ENCODE results near the gene WWOX. TPM values are rescaled to one million over a fixed set of nuclear protein-coding genes. Genes with fewer than 3 reads are reported as not detected.

Gene WWOX
- total RNA-seq, 1 donor from 2014 or later: 7.3 TPM

GRCh38 chr16:78288888-78289287 is 189.4 kb downstream of the WWOX start:
- Histone ChIP-seq H3K27ac (ENCODE audit: low read depth, low read length) (no peak overlapping the region), H3K9me3 (ENCODE audit: insufficient read depth, low read depth, low read length) (no peaks in the 10 kb centered on the region), H3K79me2 (ENCODE audit: insufficient read depth, low read length) (no peaks in the 10 kb centered on the region), H3K4me1 (ENCODE audit: insufficient read depth, low read length) (no peaks in the 10 kb centered on the region), H3K4me2 (ENCODE audit: low read length) (no peak overlapping the region), H3K36me3 (ENCODE audit: insufficient read depth, low read length) (no peaks in the 10 kb centered on the region), H3K27me3 (ENCODE audit: insufficient read depth, low read length) (no peaks in the 10 kb centered on the region), H2AFZ (ENCODE audit: low read depth, low read length) (no peak overlapping the region), H3K4me3 (ENCODE audit: insufficient read depth, low read depth, low read length) (no peak overlapping the region), H4K20me1 (ENCODE audit: insufficient read depth, low read length) (no peaks in the 10 kb centered on the region), H3K9ac (ENCODE audit: low read length) (no peak overlapping the region)
- Mint-ChIP-seq H3K4me1 (ENCODE audit: low read depth, unreplicated experiment) (peaks cover 2% of the 10 kb centered on the region), H3K4me3 (ENCODE audit: unreplicated experiment) (no peak overlapping the region), H3K27ac (ENCODE audit: unreplicated experiment) (no peak overlapping the region), H3K27me3 (ENCODE audit: low read depth, unreplicated experiment) (no peaks in the 10 kb centered on the region), H3K9me3 (ENCODE audit: unreplicated experiment) (no peaks in the 10 kb centered on the region), H3K36me3 (ENCODE audit: low read depth, unreplicated experiment) (no peaks in the 10 kb centered on the region)
- no peak for FAIRE-seq
- no peak for DNase-seq (ENCODE audit: low read depth)
- no peak for TF ChIP-seq EZH2 (IDR thresholded peaks at IDR 0.05; ENCODE audit: insufficient read depth, low read length)
- TF ChIP-seq CTCF (IDR thresholded peaks at IDR 0.05; ENCODE audit: insufficient read depth, low read depth, low read length): no peak

GRCh38 chr16:78289373-78289772 is 189.9 kb downstream of the WWOX start:
- Histone ChIP-seq H3K9me3 (ENCODE audit: insufficient read depth, low read depth, low read length) (no peaks in the 10 kb centered on the region), H3K4me1 (ENCODE audit: insufficient read depth, low read length) (no peaks in the 10 kb centered on the region), H3K27ac (ENCODE audit: low read depth, low read length) (no peak overlapping the region), H4K20me1 (ENCODE audit: insufficient read depth, low read length) (no peaks in the 10 kb centered on the region), H3K27me3 (ENCODE audit: insufficient read depth, low read length) (no peaks in the 10 kb centered on the region), H3K36me3 (ENCODE audit: insufficient read depth, low read length) (no peaks in the 10 kb centered on the region), H3K4me2 (ENCODE audit: low read length) (no peak overlapping the region), H3K9ac (ENCODE audit: low read length) (no peak overlapping the region), H2AFZ (ENCODE audit: low read depth, low read length) (no peak overlapping the region), H3K79me2 (ENCODE audit: insufficient read depth, low read length) (no peaks in the 10 kb centered on the region), H3K4me3 (ENCODE audit: insufficient read depth, low read depth, low read length) (no peak overlapping the region)
- no peak for FAIRE-seq
- TF ChIP-seq CTCF (IDR thresholded peaks at IDR 0.05; ENCODE audit: insufficient read depth, low read depth, low read length) (no peak), EZH2 (IDR thresholded peaks at IDR 0.05; ENCODE audit: insufficient read depth, low read length) (no peak)
- Mint-ChIP-seq H3K27ac (ENCODE audit: unreplicated experiment) (no peak overlapping the region), H3K36me3 (ENCODE audit: low read depth, unreplicated experiment) (no peaks in the 10 kb centered on the region), H3K27me3 (ENCODE audit: low read depth, unreplicated experiment) (no peaks in the 10 kb centered on the region), H3K9me3 (ENCODE audit: unreplicated experiment) (no peaks in the 10 kb centered on the region), H3K4me1 (ENCODE audit: low read depth, unreplicated experiment) (peaks cover 2% of the 10 kb centered on the region), H3K4me3 (ENCODE audit: unreplicated experiment) (no peak overlapping the region)
- DNase-seq (ENCODE audit: low read depth): no peak

GRCh38 chr16:78289844-78290277 is 190.4 kb downstream of the WWOX start:
- Mint-ChIP-seq H3K9me3 (ENCODE audit: unreplicated experiment) (no peaks in the 10 kb centered on the region), H3K4me3 (ENCODE audit: unreplicated experiment) (no peak overlapping the region), H3K27ac (ENCODE audit: unreplicated experiment) (no peak overlapping the region), H3K27me3 (ENCODE audit: low read depth, unreplicated experiment) (no peaks in the 10 kb centered on the region), H3K4me1 (ENCODE audit: low read depth, unreplicated experiment) (peaks cover 2% of the 10 kb centered on the region), H3K36me3 (ENCODE audit: low read depth, unreplicated experiment) (no peaks in the 10 kb centered on the region)
- Histone ChIP-seq H4K20me1 (ENCODE audit: insufficient read depth, low read length) (no peaks in the 10 kb centered on the region), H3K4me3 (ENCODE audit: insufficient read depth, low read depth, low read length) (no peak overlapping the region), H3K4me2 (ENCODE audit: low read length) (no peak overlapping the region), H3K4me1 (ENCODE audit: insufficient read depth, low read length) (no peaks in the 10 kb centered on the region), H3K9me3 (ENCODE audit: insufficient read depth, low read depth, low read length) (no peaks in the 10 kb centered on the region), H3K9ac (ENCODE audit: low read length) (no peak overlapping the region), H2AFZ (ENCODE audit: low read depth, low read length) (no peak overlapping the region), H3K36me3 (ENCODE audit: insufficient read depth, low read length) (no peaks in the 10 kb centered on the region), H3K79me2 (ENCODE audit: insufficient read depth, low read length) (no peaks in the 10 kb centered on the region), H3K27me3 (ENCODE audit: insufficient read depth, low read length) (no peaks in the 10 kb centered on the region), H3K27ac (ENCODE audit: low read depth, low read length) (no peak overlapping the region)
- no peak for DNase-seq (ENCODE audit: low read depth)
- no peak for FAIRE-seq
- TF ChIP-seq CTCF (IDR thresholded peaks at IDR 0.05; ENCODE audit: insufficient read depth, low read depth, low read length) (no peak), EZH2 (IDR thresholded peaks at IDR 0.05; ENCODE audit: insufficient read depth, low read length) (no peak)
